ENCODE results near the gene MITF. TPM values are rescaled to one million over a fixed set of nuclear protein-coding genes. Genes with fewer than 3 reads are reported as not detected.

Gene MITF, protein sequence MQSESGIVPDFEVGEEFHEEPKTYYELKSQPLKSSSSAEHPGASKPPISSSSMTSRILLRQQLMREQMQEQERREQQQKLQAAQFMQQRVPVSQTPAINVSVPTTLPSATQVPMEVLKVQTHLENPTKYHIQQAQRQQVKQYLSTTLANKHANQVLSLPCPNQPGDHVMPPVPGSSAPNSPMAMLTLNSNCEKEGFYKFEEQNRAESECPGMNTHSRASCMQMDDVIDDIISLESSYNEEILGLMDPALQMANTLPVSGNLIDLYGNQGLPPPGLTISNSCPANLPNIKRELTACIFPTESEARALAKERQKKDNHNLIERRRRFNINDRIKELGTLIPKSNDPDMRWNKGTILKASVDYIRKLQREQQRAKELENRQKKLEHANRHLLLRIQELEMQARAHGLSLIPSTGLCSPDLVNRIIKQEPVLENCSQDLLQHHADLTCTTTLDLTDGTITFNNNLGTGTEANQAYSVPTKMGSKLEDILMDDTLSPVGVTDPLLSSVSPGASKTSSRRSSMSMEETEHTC
- 1 to 10 TPM; 5.1 to 9.7 (median 5.9) TPM for total RNA-seq
- 1 to 10 TPM; 1.8 to 2.2 TPM for polyA plus RNA-seq

DNA sequence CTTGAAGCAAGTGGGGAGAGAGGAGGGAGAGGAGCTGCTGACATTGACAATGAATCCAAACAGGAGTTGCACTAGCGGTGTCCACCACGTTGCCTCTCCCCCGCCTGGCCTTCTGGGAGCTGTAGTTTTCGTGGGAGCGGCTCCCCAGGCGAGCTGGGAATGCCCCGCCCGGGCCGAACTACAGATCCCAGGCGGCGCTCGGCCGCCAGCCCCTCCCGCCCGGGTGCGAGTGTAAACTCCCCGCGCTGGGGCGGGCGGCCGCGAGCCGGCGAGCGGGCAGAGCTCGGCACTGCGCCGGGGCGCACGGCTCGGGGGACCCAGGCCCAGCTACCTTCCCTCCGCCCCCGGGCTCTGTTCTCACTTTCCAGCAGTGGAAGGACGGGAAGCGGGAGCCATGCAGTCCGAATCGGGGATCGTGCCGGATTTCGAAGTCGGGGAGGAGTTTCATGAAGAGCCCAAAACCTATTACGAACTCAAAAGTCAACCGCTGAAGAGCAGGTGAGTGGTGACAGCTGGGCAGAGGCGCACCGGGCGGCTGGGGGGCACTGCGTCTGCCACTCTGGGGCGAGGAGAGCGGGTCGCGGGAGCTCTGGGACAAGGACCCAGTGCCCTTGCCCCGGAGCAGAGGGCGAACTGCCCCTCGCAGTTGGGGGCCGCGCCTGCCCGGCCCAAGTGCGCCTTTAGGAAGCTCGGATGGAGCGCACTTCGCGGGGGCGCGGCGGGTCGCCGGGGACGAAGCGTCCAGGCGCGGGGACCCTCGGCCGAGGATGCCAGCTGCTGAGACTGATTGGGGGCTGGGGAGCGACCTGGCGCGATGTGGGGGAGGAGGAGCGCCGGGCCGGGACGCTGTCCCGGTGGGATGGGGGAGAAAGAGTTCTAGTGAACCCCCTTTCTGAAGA is at the start of gene MITF:
Gene MITF, plus strand, starts transcription at position 261 of the 899 bp plus-strand sequence. Its CDS starts 134 bp downstream, at position 395.
- H3K27me3 ChIP-seq = no peaks in the 10 kb centered on the region
- intact Hi-C loops (cut with DNase I) = no loop called here

DNA sequence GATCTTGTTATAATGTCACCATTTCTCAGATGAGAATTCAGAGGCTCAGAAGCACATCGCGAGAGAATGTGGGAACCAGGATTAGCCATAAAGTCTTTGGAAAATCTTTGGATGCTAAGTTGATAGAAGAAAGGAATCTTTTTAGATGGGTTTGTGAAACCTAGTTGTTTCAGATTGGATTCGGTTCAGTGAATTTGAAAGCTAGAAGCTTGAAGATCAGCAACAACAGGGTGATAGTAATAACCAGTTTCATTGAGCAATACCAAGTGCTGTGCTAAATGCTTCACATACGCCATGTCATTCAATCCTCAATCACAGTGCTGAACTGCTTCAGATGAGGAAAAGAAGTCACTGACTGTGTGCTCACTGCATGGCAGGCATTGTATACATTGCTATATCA is 47.4 kb upstream of the MITF start:
- FAIRE-seq = no peak
- intact Hi-C loops (cut with DNase I) = loop anchor here in 2 of 3 donors (5.0 kb wide), 1 partner anchor 255 kb away; no protein-coding TSS in a partner anchor
- DNase-seq = no peak
- 73 to 90% methylated on average over 4 of the region's 4 CpGs for WGBS, 2 donors
- Histone ChIP-seq H3K4me1 (no peaks in the 10 kb centered on the region), H3K36me3 (no peaks in the 10 kb centered on the region), H3K9me3 (no peaks in the 10 kb centered on the region), H3K4me3 (no peak overlapping the region), H3K27ac (no peak overlapping the region), H3K27me3 (no peaks in the 10 kb centered on the region)
- TF ChIP-seq, protein P1, sequence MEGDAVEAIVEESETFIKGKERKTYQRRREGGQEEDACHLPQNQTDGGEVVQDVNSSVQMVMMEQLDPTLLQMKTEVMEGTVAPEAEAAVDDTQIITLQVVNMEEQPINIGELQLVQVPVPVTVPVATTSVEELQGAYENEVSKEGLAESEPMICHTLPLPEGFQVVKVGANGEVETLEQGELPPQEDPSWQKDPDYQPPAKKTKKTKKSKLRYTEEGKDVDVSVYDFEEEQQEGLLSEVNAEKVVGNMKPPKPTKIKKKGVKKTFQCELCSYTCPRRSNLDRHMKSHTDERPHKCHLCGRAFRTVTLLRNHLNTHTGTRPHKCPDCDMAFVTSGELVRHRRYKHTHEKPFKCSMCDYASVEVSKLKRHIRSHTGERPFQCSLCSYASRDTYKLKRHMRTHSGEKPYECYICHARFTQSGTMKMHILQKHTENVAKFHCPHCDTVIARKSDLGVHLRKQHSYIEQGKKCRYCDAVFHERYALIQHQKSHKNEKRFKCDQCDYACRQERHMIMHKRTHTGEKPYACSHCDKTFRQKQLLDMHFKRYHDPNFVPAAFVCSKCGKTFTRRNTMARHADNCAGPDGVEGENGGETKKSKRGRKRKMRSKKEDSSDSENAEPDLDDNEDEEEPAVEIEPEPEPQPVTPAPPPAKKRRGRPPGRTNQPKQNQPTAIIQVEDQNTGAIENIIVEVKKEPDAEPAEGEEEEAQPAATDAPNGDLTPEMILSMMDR (IDR thresholded peaks at IDR 0.05) = no peak
- no peak for ATAC-seq

More for the DNA sequence above, at the start of gene MITF:
- WGBS, 2 donors = 0 to 1% methylated on average over 59 to 81 of the region's 81 CpGs
- Histone ChIP-seq H3K4me3 (peak within 1 kb of the TSS; percentile 82 to 85 (median 83)), H3K9me3 (no peaks in the 10 kb centered on the region), H3K27ac (peak within 1 kb of the TSS in 3 of 4 donors; percentile 33 to 69 (median 49)), H3K36me3 (no peaks in the 10 kb centered on the region), H3K4me1 (peaks cover 0 to 4% (median 0%) of the 10 kb centered on the region in 3 donors)
- FAIRE-seq (no peak), ATAC-seq (peak; percentile 96 to 99 (median 97)), DNase-seq (peak; percentile 86 to 95 (median 91))
- TF ChIP-seq, protein P1 (IDR thresholded peaks at IDR 0.05) = no peak

DNA sequence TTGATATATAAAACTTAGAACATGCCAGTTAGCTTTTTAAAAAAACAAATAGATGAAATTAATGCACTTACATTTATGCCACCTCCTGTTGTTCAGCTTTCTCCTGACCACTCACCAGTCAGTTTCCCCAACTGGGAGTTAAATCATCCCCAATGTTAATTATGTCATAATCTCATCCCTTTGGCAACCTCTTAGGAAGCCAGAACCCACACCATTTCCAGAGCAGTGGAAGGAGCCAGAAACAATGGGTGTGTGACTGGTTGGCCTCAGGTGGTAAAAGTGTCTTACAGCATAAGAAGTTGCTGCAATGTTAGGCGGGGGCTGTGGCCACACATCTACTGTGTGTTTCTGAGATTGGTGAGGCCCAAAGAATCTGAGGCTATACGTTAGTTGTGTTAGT is 46.5 kb upstream of the MITF start:
- intact Hi-C loops (cut with DNase I) = loop anchor here in 2 of 3 donors (5.0 kb wide), 1 partner anchor 255 kb away; no protein-coding TSS in a partner anchor
- Histone ChIP-seq H3K27ac (no peak overlapping the region), H3K9me3 (no peaks in the 10 kb centered on the region), H3K27me3 (no peaks in the 10 kb centered on the region), H3K36me3 (no peaks in the 10 kb centered on the region), H3K4me3 (no peak overlapping the region), H3K4me1 (no peaks in the 10 kb centered on the region)
- no peak for DNase-seq
- TF ChIP-seq, protein P1 (IDR thresholded peaks at IDR 0.05) = no peak
- ATAC-seq = no peak
- 88 to 94% methylated on average over 2 of the region's 2 CpGs for whole genome bisulfite sequencing, 2 donors
- no peak for FAIRE-seq

DNA sequence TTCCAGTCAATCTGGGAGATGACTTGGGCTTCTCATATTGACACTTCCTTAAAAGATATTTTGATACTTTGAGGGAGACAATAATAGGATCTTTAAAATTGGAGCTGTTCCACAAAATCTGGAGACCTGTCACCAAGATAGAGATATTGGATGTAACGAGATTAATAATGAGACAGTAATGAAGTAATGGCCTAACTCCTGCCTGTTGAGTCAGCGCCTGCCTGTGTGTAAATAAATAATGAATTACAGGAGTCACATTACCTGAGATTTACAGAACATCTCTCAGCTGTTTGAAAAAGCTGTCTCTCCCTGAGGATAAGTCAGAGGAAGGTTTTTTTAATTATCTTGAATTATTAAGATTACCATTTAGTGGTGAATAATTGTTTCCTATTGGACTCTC is 43.8 kb upstream of the MITF start:
- intact Hi-C loops (cut with DNase I) = no loop called here
- H3K4me3 ChIP-seq = no peak overlapping the region
- no peak for ATAC-seq
- no peak for DNase-seq
- H3K9me3 ChIP-seq = no peaks in the 10 kb centered on the region
- FAIRE-seq = no peak
- WGBS, 2 donors = 66 to 67% methylated on average over 2 of the region's 2 CpGs
- no peaks in the 10 kb centered on the region for H3K4me1 ChIP-seq
- H3K27ac ChIP-seq = no peak overlapping the region
- no peaks in the 10 kb centered on the region for H3K36me3 ChIP-seq
- no peaks in the 10 kb centered on the region for H3K27me3 ChIP-seq
- TF ChIP-seq, protein P1 (IDR thresholded peaks at IDR 0.05) = no peak
